GM23248 (cell line): Measurements from ENCODE around the gene HDAC10.

Source experiments
- EZH2 ChIP-seq: fragments of 200-600 bp; sonication (generic); IDR thresholded peaks from 2 replicates; pipeline ENCODE4 v1.6.1; 2018; ENCODE audit warnings: antibody characterized with exemption, mild to moderate bottlenecking; ENCODE audit not compliant: insufficient read depth, poor library complexity, severe bottlenecking
- EZH2phosphoT487 ChIP-seq: fragments of 200-600 bp; sonication (generic); IDR thresholded peaks from 2 replicates; pipeline ENCODE4 v1.6.1; 2018; ENCODE audit warnings: antibody characterized with exemption, moderate library complexity, mild to moderate bottlenecking, low read depth; ENCODE audit not compliant: insufficient read depth

GRCh38 chr22:50296658-50297490, 45.8 kb upstream of the HDAC10 start:
- no peak for TF ChIP-seq EZH2
- TF ChIP-seq EZH2phosphoT487 = no peak
